NOMO-1 (cell line): ENCODE results near the gene KIF18B.

ENCODE experiments used
- DNase-seq, 2 experiments: peaks; one replicate each; lab custom pipeline; 2025; ENCODE audit not compliant: unreplicated experiment in 2 of 2; lab: John Stamatoyannopoulos, UW

Gene KIF18B

GRCh38 chr17:44884941-44885340 lies 62.6 kb downstream of the KIF18B start:
- DNase-seq: no peak

DNA sequence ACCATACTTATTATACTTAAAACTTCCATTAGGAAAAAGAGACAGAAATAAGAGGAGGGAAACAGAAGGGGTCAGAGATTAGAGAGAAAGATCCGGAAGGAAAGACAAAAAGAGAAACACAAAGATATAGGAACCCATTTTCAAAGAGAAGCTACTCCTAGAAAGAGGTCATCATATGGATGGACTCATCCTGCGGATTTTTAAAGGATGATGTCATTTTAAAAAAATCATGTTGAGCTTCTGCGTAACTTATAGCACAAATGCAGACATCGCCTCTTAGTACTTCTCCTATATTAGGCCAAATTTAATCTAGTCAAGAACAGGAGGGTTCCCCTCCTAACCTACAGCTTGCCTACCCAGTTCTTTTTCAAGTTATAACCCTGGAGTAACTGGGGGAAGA lies 66.4 kb downstream of the KIF18B start:
- DNase-seq: no peak

DNA sequence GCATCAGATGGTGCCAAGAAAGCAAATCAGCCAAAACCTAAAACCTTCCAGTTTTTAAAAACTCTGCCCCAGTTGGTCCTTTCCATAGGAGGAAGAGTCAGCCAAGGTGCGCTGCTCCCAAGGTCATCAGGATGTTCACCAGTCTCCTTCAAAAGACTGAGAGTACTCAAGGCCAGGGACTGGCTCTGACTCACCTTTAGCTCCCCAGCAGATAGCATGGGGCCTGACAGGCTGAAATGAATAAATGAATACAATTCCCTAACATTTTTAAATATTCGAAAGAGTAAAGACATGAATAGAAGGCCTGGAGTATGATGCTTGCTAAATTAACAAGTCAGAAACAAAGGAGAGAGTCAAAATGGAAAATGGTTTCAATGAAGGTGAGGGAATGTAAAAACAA lies 67.5 kb downstream of the KIF18B start:
- DNase-seq: no peak

GRCh38 chr17:44879376-44879775 lies 68.2 kb downstream of the KIF18B start:
- no peak for DNase-seq

GRCh38 chr17:44878627-44879221 lies 68.8 kb downstream of the KIF18B start:
- DNase-seq: peak in 1 of 2 experiments; percentile 17

DNA sequence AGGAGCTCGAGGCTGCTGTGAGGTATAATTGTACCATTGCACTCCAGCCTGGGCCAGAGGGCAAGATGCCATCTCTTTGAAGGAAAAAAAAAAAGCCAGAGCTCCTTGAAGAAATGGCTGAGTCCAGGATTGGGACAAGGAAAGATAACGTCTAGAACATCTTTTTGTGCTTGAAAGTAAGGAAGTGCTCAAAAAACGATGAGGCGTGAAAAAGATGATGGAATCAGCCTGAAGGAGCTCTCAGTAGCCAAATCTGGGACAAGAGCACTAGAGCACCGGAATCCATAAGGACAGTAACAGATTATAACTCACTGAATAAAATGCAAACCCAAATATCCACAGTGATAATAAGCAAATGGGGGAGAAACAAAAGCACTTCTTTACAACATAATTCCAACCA lies 70.5 kb downstream of the KIF18B start:
- DNase-seq: no peak

DNA sequence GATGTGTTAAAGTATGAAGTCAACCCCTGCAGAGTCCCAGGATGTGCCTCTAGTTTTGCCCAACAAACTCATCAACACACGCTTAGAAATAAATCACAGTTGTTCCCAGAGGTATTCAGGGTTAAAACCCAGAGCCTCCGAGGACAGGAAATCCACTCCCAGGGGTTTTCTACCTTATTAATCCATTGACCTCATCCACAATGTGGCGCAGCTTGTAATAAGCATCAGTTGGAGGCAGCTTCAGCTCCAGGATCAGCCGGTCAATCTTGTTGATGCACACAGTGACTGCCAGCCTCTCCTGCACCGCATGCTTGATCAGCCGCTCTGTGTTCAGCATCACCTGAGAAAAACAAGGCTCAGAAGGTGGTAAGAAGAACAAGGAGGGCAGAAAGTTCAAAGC lies 71.8 kb downstream of the KIF18B start:
- no peak for DNase-seq
